SK-N-SH (cell line): ENCODE measurements around the gene GASK1B. TPM values are rescaled to one million over a fixed set of nuclear protein-coding genes. Genes with fewer than 3 reads are reported as not detected.

Source experiments
- CTCF ChIA-PET: fragments of 300-600, 350-600 bp; formaldehyde crosslinking; extraction: SDS; loops from one replicate; lab custom pipeline; 2021; lab: Yijun Ruan, JAX
- POLR2A ChIA-PET: fragments of 350-600 bp; sonication (Branson Sonifier 250); formaldehyde crosslinking; extraction: SDS; loops from one replicate; lab custom pipeline; 2020; ENCODE audit warnings: antibody characterized with exemption, inconsistent platforms; lab: Yijun Ruan, JAX
- DNase-seq: peaks from one replicate; pipeline ENCODE4 v3.0.0; 2012
- H2AFZ ChIP-seq: fragments of 200-600 bp; sonication (generic); 2 replicates; pipeline ENCODE4 v1.8.1; 2016; ENCODE audit warnings: antibody characterized with exemption, mild to moderate bottlenecking, low read depth
- H3F3A ChIP-seq: fragments of 200-600 bp; sonication (generic); replicated peaks from 2 replicates; pipeline ENCODE3; 2016; ENCODE audit warnings: antibody characterized with exemption, mild to moderate bottlenecking; ENCODE audit not compliant: insufficient read depth
- H3K27ac ChIP-seq, 2 experiments: fragments of 200-500 bp in 1 of 2; fragments of 200-600 bp in 1 of 2; sonication (Bioruptor generic) in 1 of 2; sonication (generic), shearing (Covaris generic) in 1 of 2; 2 replicates each; pipeline versions ENCODE4 v1.5.1 to v1.6.1; 2014 to 2016; ENCODE audit warnings: low read depth in 2 of 2, inconsistent platforms in 1 of 2, low read length in 1 of 2, mild to moderate bottlenecking in 1 of 2, mixed read lengths in 1 of 2
- H3K27me3 ChIP-seq: fragments of 200-600 bp; sonication (generic), shearing (Covaris generic); 2 replicates; pipeline ENCODE4 v1.6.1; 2016; ENCODE audit warnings: mixed run types; ENCODE audit not compliant: insufficient read depth
- H3K36me3 ChIP-seq, 2 experiments: fragments of 200-500 bp in 1 of 2; fragments of 200-600 bp in 1 of 2; sonication (Bioruptor generic) in 1 of 2; sonication (generic) in 1 of 2; replicated peaks in 1 of 2; 2 replicates each; pipeline versions ENCODE3 to v1.5.1; 2014 to 2016; ENCODE audit warnings: low read length in 1 of 2, mild to moderate bottlenecking in 1 of 2; ENCODE audit not compliant: insufficient read depth in 2 of 2, control insufficient read depth in 1 of 2
- H3K4me1 ChIP-seq, 2 experiments: fragments of 200-500 bp in 1 of 2; fragments of 200-600 bp in 1 of 2; sonication (Bioruptor generic) in 1 of 2; sonication (generic), shearing (Covaris generic) in 1 of 2; 2 replicates each; pipeline versions ENCODE4 v1.5.1 to v1.6.1; 2014 to 2016; ENCODE audit warnings: low read depth in 1 of 2, low read length in 1 of 2, mixed run types in 1 of 2; ENCODE audit not compliant: insufficient read depth in 2 of 2, control insufficient read depth in 1 of 2
- H3K4me2 ChIP-seq: fragments of 200-600 bp; sonication (generic), shearing (Covaris generic); 2 replicates; pipeline ENCODE4 v1.6.1; 2017; ENCODE audit warnings: mixed run types
- H3K4me3 ChIP-seq, 2 experiments: fragments of 200-500 bp in 1 of 2; fragments of 200-600 bp in 1 of 2; sonication (Bioruptor generic) in 1 of 2; sonication (generic), shearing (Covaris generic) in 1 of 2; 2 replicates each; pipeline versions ENCODE4 v1.5.1 to v1.8.1; 2014 to 2016; ENCODE audit warnings: low read depth in 2 of 2, inconsistent platforms in 1 of 2, low read length in 1 of 2, mild to moderate bottlenecking in 1 of 2, mixed read lengths in 1 of 2, moderate library complexity in 1 of 2
- H3K79me2 ChIP-seq: fragments of 200-600 bp; sonication (generic); 2 replicates; pipeline ENCODE4 v1.8.1; 2017; ENCODE audit warnings: mild to moderate bottlenecking; ENCODE audit not compliant: insufficient read depth
- H3K9ac ChIP-seq: fragments of 200-600 bp; sonication (generic); 2 replicates; pipeline ENCODE4 v1.6.1; 2017; ENCODE audit warnings: mixed run types
- H3K9me2 ChIP-seq: fragments of 200-600 bp; sonication (generic); 2 replicates; pipeline ENCODE4 v1.6.1; 2017; ENCODE audit warnings: mixed run types
- H3K9me3 ChIP-seq: fragments of 200-600 bp; sonication (generic); 2 replicates; pipeline ENCODE4 v1.6.1; 2017; ENCODE audit warnings: mixed run types, mild to moderate bottlenecking, moderate library complexity
- H4K20me1 ChIP-seq: fragments of 200-600 bp; sonication (generic); 2 replicates; pipeline ENCODE4 v1.6.1; 2017; ENCODE audit warnings: mild to moderate bottlenecking, mixed run types; ENCODE audit not compliant: insufficient read depth
- EP300 ChIP-seq, 2 experiments: IDR thresholded peaks; 2 replicates each; pipeline versions ENCODE4 v1.4.0 to v1.6.1; 2012; ENCODE audit warnings: borderline replicate concordance in 1 of 2, low read depth in 1 of 2, low read length in 1 of 2
- EZH2phosphoT487 ChIP-seq: fragments of 200-600 bp; sonication (generic); IDR thresholded peaks from 2 replicates; pipeline ENCODE4 v1.6.1; 2017; ENCODE audit warnings: low read depth, mixed run types, mild to moderate bottlenecking, antibody characterized with exemption, moderate library complexity, borderline replicate concordance
- FOSL2 ChIP-seq: IDR thresholded peaks from 2 replicates; pipeline ENCODE4 v1.4.0; 2012; ENCODE audit warnings: low read depth, mild to moderate bottlenecking, moderate library complexity, borderline replicate concordance
- FOXJ3 ChIP-seq: sonication (generic); formaldehyde crosslinking; IDR thresholded peaks from 2 replicates; pipeline ENCODE4 v1.5.1; 2020; ENCODE audit warnings: mild to moderate bottlenecking, missing genetic modification reagents
- FOXM1 ChIP-seq: IDR thresholded peaks from 2 replicates; pipeline ENCODE4 v1.4.0; 2012; ENCODE audit warnings: low read depth, mild to moderate bottlenecking
- GABPA ChIP-seq: IDR thresholded peaks from 2 replicates; pipeline ENCODE4 v1.4.0; 2012; ENCODE audit warnings: low read depth, mild to moderate bottlenecking
- GATA2 ChIP-seq: sonication (generic); formaldehyde crosslinking; IDR thresholded peaks from 2 replicates; pipeline ENCODE4 v1.5.0; 2020; ENCODE audit warnings: mild to moderate bottlenecking, missing genetic modification reagents
- JUND ChIP-seq: IDR thresholded peaks from 2 replicates; pipeline ENCODE4 v1.4.0; 2012
- MXI1 ChIP-seq: IDR thresholded peaks from 2 replicates; pipeline ENCODE4 v1.6.1; 2012; ENCODE audit warnings: mild to moderate bottlenecking, low read depth, low read length, improper control_type of control experiment
- NFIC ChIP-seq: IDR thresholded peaks from 2 replicates; pipeline ENCODE4 v1.4.0; 2012; ENCODE audit warnings: borderline replicate concordance
- NRF1 ChIP-seq: IDR thresholded peaks from 2 replicates; pipeline ENCODE4 v1.6.1; 2012; ENCODE audit warnings: low read depth, mild to moderate bottlenecking, low read length
- RAD21 ChIP-seq: IDR thresholded peaks from 2 replicates; pipeline ENCODE4 v1.6.1; 2012; ENCODE audit warnings: mild to moderate bottlenecking, low read length
- RFX5 ChIP-seq: IDR thresholded peaks from 2 replicates; pipeline ENCODE4 v1.6.1; 2012; ENCODE audit warnings: mild to moderate bottlenecking, improper control_type of control experiment, low read length
- RXRA ChIP-seq: IDR thresholded peaks from 2 replicates; pipeline ENCODE4 v1.4.0; 2012; ENCODE audit warnings: low read depth, mild to moderate bottlenecking, borderline replicate concordance
- SMC3 ChIP-seq: IDR thresholded peaks from 2 replicates; pipeline ENCODE4 v1.6.1; 2012; ENCODE audit warnings: low read depth, low read length, improper control_type of control experiment
- USF1 ChIP-seq: IDR thresholded peaks from 2 replicates; pipeline ENCODE4 v1.4.0; 2012; ENCODE audit warnings: low read depth, borderline replicate concordance
- USF2 ChIP-seq: fragments of 150-350 bp; IDR thresholded peaks from 2 replicates; pipeline ENCODE4 v1.6.1; 2017; ENCODE audit warnings: antibody characterized with exemption, low read length, low read depth, borderline replicate concordance
- YY1 ChIP-seq: IDR thresholded peaks from 2 replicates; pipeline ENCODE4 v1.4.0; 2012; ENCODE audit warnings: low read depth, mild to moderate bottlenecking
- ZBTB33 ChIP-seq: IDR thresholded peaks from 2 replicates; pipeline ENCODE4 v1.4.0; 2012; ENCODE audit warnings: low read depth, borderline replicate concordance
- WGBS: methylation state at CpG from one replicate; pipeline ENCODE4 v1.1.6; 2017; ENCODE audit warnings: low lambda C conversion rate; 5-methylcytosine and 5-hydroxymethylcytosine counted together
- polyA plus RNA-seq, 3 experiments: library from polyadenylated mRNA; depleted of rRNA; stranded (reverse); fragments of >200 nt; gene quantifications; 2 replicates each; pipeline ENCODE4 v1.2.3, GENCODE V29; 2012

GASK1B gene
- polyA plus RNA-seq, 1 of the 3 experiments (the other 2 are of a cell fraction), result 3.7 TPM

GRCh38 chr4:158155656-158156356, 17.0 kb downstream of the GASK1B start:
- Histone ChIP-seq H3K27ac (no peak overlapping the region), H3F3A (no peaks in the 10 kb centered on the region), H3K36me3 (no peaks in the 10 kb centered on the region)
- POLR2A ChIA-PET, result no interaction called here
- CTCF ChIA-PET, result interaction anchor here (1.5 kb wide), 1 partner anchor 16 kb away, joined by 6 read pairs; no protein-coding TSS in a partner anchor
- TF ChIP-seq EZH2phosphoT487 (no peak), SMC3 (no peak), EP300 (IDR thresholded peaks at IDR 0.05; ENCODE audit: borderline replicate concordance in 1 of 2, low read depth in 1 of 2, low read length in 1 of 2) (no peak), YY1 (no peak), USF1 (no peak), RFX5 (no peak), MXI1 (no peak), NRF1 (no peak), GABPA (no peak), ZBTB33 (no peak), RAD21 (no peak), RXRA (no peak), USF2 (no peak), GATA2 (no peak), JUND (no peak), FOSL2 (no peak), NFIC (no peak), FOXM1 (no peak), FOXJ3 (no peak)
- TF ChIP-seq, all 33 proteins: peak for 0
- no peaks in the 10 kb centered on the region for H3K79me2 ChIP-seq
- H2AFZ ChIP-seq, result no peak overlapping the region
- H3K4me2 ChIP-seq, result no peak overlapping the region
- no peak overlapping the region for H3K4me3 ChIP-seq
- H3K4me1 ChIP-seq, result peaks cover 0 to 7% of the 10 kb centered on the region in 2 experiments; a peak in 1 of 4 replicates
- 68% methylated on average over 8 of the region's 8 CpGs for WGBS
- no peaks in the 10 kb centered on the region for H4K20me1 ChIP-seq
- no peak overlapping the region for H3K9ac ChIP-seq
- no peaks in the 10 kb centered on the region for H3K27me3 ChIP-seq
- no peak for DNase-seq
- H3K9me2 ChIP-seq, result no peaks in the 10 kb centered on the region
- no peaks in the 10 kb centered on the region for H3K9me3 ChIP-seq
